GM06990 (cell line): ENCODE measurements around the gene BAHCC1.

Experiments used
- DNase-seq: peaks from one replicate; pipeline ENCODE4 v3.0.0-alpha.2; 2011; ENCODE audit not compliant: insufficient read length; ENCODE audit errors: extremely low read depth
- H3K27me3 ChIP-seq: replicated peaks from 2 replicates; pipeline ENCODE4 v1.6.0; 2011; ENCODE audit warnings: low read length; ENCODE audit not compliant: control insufficient read depth, insufficient read depth
- H3K36me3 ChIP-seq: 2 replicates; pipeline ENCODE4 v1.5.1; 2011; ENCODE audit warnings: low read length; ENCODE audit not compliant: control insufficient read depth, insufficient read depth
- H3K4me3 ChIP-seq: replicated peaks from 2 replicates; pipeline ENCODE4 v1.5.1; 2011; ENCODE audit warnings: low read depth, mild to moderate bottlenecking, control low read depth, low read length
- CTCF ChIP-seq: IDR thresholded peaks from 2 replicates; pipeline ENCODE4 v1.5.1; 2011; ENCODE audit warnings: low read length, control low read depth, mild to moderate bottlenecking, inconsistent platforms; ENCODE audit not compliant: insufficient read depth, poor library complexity, severe bottlenecking

The BAHCC1 gene

GRCh38 chr17:81459224-81459623 is 64.0 kb downstream of the BAHCC1 start:
- no peak for TF ChIP-seq CTCF
- H3K4me3 ChIP-seq, result no peak overlapping the region
- no peaks in the 10 kb centered on the region for H3K27me3 ChIP-seq
- no peak for DNase-seq
- no peaks in the 10 kb centered on the region for H3K36me3 ChIP-seq

- TF ChIP-seq CTCF, result no peak
- DNase-seq, result no peak
- H3K36me3 ChIP-seq, result no peaks in the 10 kb centered on the region
- H3K4me3 ChIP-seq, result no peak overlapping the region
- no peaks in the 10 kb centered on the region for H3K27me3 ChIP-seq
Observed at GRCh38 chr17:81459864-81460263, 64.6 kb downstream of the BAHCC1 start.

GRCh38 chr17:81460856-81461460 is 65.7 kb downstream of the BAHCC1 start:
- no peaks in the 10 kb centered on the region for H3K27me3 ChIP-seq
- H3K4me3 ChIP-seq, result no peak overlapping the region
- no peak for DNase-seq
- no peak for TF ChIP-seq CTCF
- no peaks in the 10 kb centered on the region for H3K36me3 ChIP-seq

- Histone ChIP-seq H3K27me3 (no peaks in the 10 kb centered on the region), H3K36me3 (no peaks in the 10 kb centered on the region), H3K4me3 (no peak overlapping the region)
- TF ChIP-seq CTCF, result no peak
- DNase-seq, result no peak
Observed at GRCh38 chr17:81461607-81462500, 66.6 kb downstream of the BAHCC1 start.

GRCh38 chr17:81462506-81463125 is 67.4 kb downstream of the BAHCC1 start:
- DNase-seq, result no peak
- no peak for TF ChIP-seq CTCF
- Histone ChIP-seq H3K4me3 (no peak overlapping the region), H3K36me3 (no peaks in the 10 kb centered on the region), H3K27me3 (no peaks in the 10 kb centered on the region)
